Measurements from ENCODE around the gene ZNF670.
"Not testable (repeated sequence)": the region's sequence is repeated elsewhere in the genome, so short reads cannot be mapped to it uniquely, and the experiment has no call there.

The ZNF670 gene

GRCh38 chr1:247037511-247038320 lies 40.9 kb downstream of the ZNF670 start:
- no peak for DNase-seq

GRCh38 chr1:247032306-247032705 lies 46.3 kb downstream of the ZNF670 start:
- DNase-seq, result not testable (repeated sequence)

Data from activated CD4-positive, alpha-beta T cell treated with anti-CD3 and anti-CD28 coated beads, Interleukin-2, amount 50 U/mL, for 1 hour (primary cell).